IPS DF 4.7 (cell line): ENCODE measurements around the gene MAGI1.

Source experiments
- DNase-seq: peaks from one replicate; pipeline ENCODE4 v3.0.0-alpha.2; 2013; ENCODE audit warnings: low spot score; ENCODE audit errors: extremely low read depth

Gene MAGI1

GRCh38 chr3:65974509-65974908 lies 64.2 kb downstream of the MAGI1 start:
- DNase-seq, result no peak

GRCh38 chr3:65972765-65973164 lies 66.0 kb downstream of the MAGI1 start:
- DNase-seq, result no peak

DNA sequence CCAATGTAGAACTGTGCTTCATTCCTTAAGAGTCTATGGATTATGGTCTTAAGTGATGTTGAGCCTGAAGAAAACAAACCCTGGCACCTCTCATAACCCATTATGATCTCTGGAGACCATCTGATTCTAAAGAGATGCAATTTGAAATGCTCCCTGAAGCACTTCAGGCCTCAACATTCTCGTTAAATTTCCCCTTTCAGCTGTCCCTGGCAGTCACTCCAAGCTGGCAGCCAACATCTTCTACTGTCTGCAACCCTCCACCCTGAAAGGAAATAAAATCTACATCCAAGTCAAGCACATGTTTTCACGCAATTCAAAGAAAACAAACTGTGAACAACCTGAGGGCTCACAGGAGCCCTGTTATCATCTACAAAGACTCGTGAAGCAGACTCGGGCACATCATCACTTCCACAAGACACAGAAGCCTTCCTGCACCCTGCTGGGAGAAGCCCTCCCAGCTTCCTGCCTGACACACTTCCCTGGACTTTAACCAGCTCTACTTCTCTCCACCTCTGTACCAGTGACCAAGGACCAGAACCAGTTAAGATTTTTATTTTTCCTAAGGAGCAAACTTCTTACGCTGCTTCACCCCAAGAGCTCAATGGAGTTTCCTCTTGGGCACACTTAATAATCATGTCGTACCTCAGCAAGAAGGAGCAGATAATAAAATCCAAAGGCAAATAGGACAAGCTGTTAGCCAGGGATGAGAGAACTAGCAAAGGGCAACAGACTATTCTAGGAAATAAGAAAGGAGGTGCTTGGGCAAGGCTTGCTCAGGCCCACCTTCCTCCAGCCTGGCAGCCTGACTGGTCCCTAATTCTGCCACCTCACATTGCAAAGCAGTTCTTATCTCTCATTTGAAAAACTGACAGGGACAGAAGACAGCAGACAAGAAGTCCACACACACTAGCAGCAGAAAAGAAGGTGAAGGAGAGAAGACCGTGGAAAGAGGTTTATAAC lies 67.1 kb downstream of the MAGI1 start:
- no peak for DNase-seq

GRCh38 chr3:65968996-65969395 lies 69.7 kb downstream of the MAGI1 start:
- no peak for DNase-seq

DNA sequence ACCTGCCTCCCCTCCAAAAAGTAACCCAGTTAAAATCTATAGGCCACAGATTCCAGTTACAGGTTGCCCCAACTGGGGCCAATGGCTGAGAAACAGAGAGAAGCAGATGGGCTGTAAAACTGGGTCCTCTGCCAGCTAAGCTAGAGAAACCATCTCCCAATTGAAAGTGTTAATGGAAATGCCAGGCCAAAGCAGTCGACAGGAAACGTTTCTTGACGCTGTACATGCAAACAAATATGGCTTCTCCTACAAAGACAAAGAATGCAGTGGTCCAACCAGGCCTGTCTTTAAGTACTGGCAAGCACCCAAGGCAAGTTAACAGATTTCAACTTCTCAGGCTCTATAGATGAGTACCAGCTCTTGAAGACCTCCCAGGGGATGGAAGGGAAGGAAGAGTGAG lies 71.3 kb downstream of the MAGI1 start:
- no peak for DNase-seq

DNA sequence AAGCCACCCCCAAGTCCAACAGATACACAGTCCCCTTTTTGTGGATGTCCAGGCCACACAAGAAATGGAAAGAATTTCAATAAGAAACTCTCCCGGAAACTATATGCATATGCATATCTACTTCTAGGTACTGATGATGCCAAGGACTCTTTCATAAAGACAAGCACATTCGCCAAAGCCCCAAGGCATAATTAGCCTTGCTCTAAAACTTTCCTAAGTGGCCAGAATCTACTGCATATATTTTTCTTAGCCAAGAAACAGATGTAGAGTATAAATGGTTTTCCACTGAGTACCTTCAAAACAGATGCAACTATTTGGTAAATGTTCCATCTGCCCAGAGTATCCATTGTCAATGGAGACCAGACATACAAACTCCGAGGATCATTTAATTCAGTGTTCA lies 73.9 kb downstream of the MAGI1 start:
- no peak for DNase-seq

DNA sequence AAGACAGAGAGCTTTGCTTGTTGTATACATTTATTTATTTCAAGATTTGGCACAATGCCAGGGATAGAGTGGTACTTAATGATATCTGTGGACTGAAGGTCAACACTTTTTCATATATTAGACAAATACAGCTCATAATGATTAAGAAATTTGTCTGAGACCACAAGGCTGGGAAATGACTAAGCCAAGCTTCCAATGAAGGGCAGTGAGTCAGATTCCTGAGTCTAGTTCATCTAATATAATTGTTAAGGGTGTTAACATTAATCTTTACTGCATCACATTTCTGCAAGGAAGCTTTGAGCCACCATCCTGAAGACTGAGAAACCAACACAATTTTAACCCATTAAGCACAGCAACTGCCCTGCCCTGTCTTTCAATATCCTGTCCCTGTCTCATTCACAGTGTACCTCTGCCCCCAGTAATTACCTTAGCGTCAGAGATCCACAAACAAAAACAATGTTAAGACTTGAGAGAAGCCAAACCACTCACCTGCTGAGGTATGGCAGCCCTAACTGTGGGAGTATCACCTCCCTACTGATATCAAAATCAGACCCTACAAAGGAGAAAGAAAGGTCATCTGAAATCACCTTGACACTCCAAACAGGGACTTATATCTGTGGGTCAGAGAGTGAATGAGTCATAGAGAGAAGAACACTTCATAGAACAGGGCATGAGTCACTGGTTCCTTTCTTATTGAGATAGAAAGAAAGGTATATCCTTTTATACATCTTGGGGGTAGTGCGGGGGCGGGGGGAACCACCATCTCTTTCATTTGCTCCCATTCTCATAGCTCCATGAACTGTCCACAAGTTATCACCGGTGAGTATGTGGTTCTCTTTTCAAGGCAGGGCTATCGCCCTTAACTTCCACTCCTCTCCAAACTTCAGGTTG lies 74.7 kb downstream of the MAGI1 start:
- DNase-seq, result no peak

DNA sequence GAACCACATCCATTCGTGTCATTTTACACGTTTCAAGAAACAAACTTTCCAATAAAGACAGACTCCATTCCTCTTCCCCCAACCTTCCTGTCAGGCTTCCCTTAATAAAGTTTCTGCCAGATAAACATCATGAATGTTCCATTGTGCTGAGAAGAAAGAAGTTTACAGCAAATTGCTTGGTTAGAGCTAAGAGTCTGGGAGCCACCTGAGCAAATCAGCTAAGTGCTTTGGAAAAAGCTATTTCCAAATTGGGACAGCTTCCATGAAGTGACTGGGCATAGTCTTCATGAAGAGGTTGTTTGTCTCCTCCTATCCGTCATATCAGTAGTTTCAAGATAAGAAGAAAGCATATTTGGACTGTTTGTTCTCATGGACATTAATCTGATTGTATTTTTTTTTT lies 77.0 kb downstream of the MAGI1 start:
- no peak for DNase-seq

DNA sequence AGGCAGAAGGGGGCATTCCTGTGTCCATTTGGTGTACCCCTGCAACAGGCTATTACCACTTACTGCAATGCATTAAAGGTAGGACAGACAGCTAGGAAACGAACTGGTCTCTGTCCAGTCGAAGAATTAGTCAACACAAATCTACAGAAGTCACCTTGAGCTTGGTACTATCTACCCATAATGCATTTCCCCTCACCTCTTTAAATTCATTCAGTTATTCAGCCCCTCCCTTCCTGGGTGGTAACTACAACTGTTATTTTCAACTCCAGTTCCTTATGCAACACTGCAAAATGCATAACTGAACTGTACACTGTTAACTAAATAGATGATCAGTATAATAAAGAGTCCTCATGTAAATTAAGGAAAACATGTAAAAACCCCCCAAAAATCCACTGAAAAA lies 77.6 kb downstream of the MAGI1 start:
- no peak for DNase-seq

DNA sequence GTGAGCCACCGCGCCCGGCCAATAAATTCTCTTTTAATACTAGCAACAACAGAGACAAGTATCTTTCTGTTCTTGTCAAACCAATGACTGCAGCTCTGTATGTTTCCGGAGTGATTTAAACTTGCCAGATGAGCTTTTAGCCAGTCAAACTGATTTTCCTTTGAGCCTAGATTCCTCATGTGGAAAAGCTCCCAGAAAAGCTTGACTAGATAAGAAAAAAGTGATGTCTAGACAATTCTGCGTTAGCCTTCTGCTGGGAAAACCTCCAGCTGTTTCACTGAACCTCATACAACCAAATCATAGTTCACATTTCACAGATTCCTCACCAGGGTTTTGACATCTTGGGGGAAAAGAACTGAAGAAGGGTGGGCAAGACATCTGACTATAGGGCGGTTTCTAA lies 78.6 kb downstream of the MAGI1 start:
- no peak for DNase-seq

DNA sequence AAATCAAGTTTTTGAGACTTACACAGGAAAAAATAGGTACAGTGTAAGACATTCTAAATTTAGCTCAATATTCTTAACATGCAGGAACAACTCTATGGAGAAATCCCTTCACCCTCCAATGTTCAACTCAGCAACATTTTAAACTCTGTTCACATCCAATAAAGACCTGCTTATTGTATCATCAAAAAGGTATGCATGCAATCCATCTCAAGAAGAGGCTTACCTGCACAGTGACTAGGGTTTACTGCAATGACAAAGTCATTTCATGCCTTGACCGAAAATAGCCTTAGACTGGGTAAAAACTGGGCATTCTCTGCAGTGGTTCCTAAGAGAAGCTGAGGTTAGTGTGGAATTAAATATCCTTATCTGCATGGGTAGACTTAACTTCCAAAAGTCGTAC lies 80.5 kb downstream of the MAGI1 start:
- no peak for DNase-seq

DNA sequence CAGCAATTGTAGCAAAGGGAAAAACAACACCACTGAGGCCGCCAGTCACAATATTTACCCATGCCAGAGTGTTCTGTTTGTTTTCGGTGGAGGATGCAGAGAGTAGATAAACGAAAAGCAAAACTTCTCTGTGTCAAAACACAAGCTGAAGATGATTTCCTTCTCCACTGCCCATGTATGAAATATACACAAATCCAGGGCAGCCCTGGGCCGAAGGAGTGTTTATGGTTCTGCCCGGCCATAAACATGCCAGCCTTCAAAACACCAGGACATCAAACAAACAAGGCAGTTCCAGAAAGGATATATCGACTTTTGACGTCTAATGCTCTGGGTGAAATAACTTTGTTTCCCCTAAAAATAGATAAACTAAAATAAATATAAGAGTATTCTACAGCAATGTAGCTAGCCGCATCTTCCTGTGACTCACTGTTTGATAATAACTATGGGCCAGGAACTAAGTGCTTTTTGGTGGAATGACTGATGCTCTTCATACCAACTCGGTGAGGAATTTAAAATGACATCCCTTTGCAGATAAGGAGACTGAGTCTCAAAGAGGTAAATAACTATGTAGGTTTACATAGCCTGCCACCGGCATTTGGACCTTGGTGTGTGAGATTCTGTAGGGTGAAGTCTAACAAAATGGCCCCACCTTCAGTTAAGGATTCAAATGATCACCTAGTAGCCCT lies 82.8 kb downstream of the MAGI1 start:
- DNase-seq, result no peak

- no peak for DNase-seq
Observed at GRCh38 chr3:65953881-65954733, 84.6 kb downstream of the MAGI1 start.

- DNase-seq, result peak; percentile 84
Observed at GRCh38 chr3:65953301-65953812, 85.4 kb downstream of the MAGI1 start.

GRCh38 chr3:65952842-65953241 lies 85.9 kb downstream of the MAGI1 start:
- no peak for DNase-seq

- no peak for DNase-seq
Observed at GRCh38 chr3:65951836-65952505, 86.7 kb downstream of the MAGI1 start.

DNA sequence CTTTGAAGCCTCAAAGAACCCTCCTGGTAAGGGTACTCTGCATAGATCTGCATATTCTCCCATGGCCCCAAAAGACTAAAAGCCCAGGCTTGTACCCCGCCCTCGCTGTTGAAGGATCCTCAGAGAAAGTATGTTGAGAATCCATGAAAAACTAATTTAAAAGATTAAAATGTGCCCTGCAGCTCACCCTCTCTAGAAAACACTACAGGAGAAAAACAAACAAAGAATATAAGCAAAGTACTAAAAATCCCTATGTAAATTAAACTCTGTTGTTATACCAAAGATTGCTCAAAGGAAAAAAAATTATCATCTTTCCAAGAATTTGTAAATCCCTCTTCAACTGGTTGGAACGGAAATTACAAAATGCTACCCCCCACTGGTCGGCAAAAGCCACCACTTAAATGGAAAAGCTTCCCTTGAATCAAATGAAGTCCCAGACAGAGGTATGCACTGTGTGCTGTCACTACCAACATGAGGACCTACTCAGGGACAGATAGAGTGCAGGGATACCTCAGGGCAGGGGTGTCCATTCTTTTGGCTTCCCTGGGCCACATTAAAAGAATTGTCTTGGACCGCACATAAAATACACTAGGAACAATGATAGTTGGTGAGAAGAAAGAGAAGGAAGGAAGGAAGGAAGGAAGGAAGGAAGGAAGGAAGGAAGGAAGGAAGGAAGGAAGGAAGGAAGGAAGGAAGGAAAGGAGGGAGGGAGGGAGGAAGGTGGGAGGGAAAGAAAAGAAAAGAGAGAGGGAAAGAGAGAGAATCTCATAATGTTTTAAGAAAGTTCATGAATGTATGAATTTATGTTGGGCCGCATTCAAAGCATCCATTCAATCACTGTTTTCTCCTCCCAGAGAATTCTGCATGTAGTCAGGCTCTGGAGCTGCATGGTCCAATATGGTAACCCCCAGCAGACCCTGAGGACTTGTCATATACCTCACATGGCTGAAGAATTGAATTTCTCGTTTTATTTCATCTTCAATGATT lies 88.1 kb downstream of the MAGI1 start:
- DNase-seq, result peak; percentile 62

- no peak for DNase-seq
Observed at GRCh38 chr3:65948841-65949573, 89.7 kb downstream of the MAGI1 start.
